ENCODE data around the gene PANK4.

DNA sequence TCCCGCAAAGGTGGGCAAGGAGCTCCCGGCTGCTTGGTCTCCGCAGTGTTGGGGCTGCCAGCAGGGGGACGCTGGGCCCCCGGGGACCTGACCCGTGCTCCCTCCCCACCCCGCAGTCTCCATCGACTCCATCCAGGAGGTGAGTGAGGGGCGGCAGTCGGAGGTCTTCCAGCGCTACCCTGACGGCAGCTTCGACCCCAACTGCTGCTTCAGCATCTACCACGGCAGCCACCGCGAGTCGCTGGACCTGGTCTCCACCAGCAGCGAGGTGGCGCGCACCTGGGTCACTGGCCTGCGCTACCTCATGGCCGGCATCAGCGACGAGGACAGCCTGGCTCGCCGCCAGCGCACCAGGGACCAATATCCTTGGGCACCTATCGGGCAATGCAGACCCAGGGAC lies 46.8 kb downstream of the PANK4 start:
- TF ChIP-seq, protein P1, sequence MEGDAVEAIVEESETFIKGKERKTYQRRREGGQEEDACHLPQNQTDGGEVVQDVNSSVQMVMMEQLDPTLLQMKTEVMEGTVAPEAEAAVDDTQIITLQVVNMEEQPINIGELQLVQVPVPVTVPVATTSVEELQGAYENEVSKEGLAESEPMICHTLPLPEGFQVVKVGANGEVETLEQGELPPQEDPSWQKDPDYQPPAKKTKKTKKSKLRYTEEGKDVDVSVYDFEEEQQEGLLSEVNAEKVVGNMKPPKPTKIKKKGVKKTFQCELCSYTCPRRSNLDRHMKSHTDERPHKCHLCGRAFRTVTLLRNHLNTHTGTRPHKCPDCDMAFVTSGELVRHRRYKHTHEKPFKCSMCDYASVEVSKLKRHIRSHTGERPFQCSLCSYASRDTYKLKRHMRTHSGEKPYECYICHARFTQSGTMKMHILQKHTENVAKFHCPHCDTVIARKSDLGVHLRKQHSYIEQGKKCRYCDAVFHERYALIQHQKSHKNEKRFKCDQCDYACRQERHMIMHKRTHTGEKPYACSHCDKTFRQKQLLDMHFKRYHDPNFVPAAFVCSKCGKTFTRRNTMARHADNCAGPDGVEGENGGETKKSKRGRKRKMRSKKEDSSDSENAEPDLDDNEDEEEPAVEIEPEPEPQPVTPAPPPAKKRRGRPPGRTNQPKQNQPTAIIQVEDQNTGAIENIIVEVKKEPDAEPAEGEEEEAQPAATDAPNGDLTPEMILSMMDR (IDR thresholded peaks at IDR 0.05; ENCODE audit: insufficient read depth, low read length, poor library complexity, severe bottlenecking), result no peak
- TF ChIP-seq EZH2phosphoT487 (conservative IDR thresholded peaks at IDR 0.05; ENCODE audit: low read length), result no peak
